Omental fat pad (tissue), 4 donors: Measurements from ENCODE around the gene ACAT2. TPM values are rescaled to one million over a fixed set of nuclear protein-coding genes. Genes with fewer than 3 reads are reported as not detected.
"Not testable (repeated sequence)": the region's sequence is repeated elsewhere in the genome, so short reads cannot be mapped to it uniquely, and the experiment has no call there.

ENCODE experiments used
- ATAC-seq: fragments of 150-250 bp; one replicate; pipeline ENCODE4 v1.9.1; 2016; ENCODE audit warnings: mild to moderate bottlenecking, moderate library complexity; ENCODE audit not compliant: low FRiP score
- DNase-seq: peaks from one replicate; pipeline ENCODE4 v3.0.0-alpha.2; 2019; ENCODE audit warnings: low spot score
- total RNA-seq, 4 donors: library from RNA; depleted of rRNA; stranded (reverse); fragments of >200 nt; gene quantifications; one replicate each; pipeline ENCODE4 v1.1.0, GENCODE V29; 2016
- TF ChIP-seq, protein P1 (sequence below), 3 donors: fragments of 450-650 bp; IDR thresholded peaks; one replicate each; pipeline ENCODE4 v1.5.1; 2016 to 2017; ENCODE audit warnings: antibody characterized with exemption in 3 of 3, mild to moderate bottlenecking in 3 of 3, moderate library complexity in 2 of 3

The ACAT2 gene
- total RNA-seq, 4 donors from 2014 or later, result 4.6 to 15.1 (median 6.5) TPM

DNA sequence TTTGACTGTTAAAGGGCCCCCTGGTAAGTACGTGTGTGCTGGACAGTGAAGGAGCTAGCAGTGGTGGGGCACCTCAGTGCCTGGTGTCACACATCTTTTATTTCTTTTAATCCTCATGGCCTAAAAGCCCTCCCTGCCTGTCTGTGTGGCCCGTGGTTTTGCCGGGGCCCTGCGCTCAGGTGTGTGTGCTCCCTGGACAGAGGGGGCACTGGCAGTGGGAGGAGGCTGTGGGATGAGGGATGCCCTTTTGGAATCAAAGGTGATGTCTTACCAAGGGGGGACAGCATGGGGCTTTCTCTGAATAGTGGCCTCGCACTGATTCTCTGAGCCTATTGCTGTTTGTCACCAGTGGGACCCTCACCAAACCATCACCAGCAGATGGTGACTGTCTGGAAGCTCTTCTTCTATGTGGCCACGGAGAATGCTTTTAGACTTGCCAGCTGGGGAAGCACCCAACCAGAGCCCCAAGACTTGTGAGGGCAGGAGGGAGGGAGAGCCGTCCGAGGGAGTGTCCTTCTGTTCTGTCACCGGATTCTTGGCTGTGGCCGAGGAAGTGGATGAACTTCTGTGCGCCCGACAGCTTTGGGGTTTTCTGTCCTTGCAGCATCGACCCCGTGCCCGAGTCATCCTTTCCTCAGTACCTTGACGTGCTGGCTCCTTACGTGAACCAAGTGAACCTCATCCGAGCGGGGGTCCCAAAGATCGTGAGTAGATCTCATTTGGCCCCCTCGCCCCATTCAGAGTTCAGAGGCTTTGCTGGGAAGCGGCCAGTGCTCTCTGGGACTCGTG is 56.3 kb downstream of the ACAT2 start:
- ATAC-seq (no peak), DNase-seq (no peak)
- TF ChIP-seq, protein P1, sequence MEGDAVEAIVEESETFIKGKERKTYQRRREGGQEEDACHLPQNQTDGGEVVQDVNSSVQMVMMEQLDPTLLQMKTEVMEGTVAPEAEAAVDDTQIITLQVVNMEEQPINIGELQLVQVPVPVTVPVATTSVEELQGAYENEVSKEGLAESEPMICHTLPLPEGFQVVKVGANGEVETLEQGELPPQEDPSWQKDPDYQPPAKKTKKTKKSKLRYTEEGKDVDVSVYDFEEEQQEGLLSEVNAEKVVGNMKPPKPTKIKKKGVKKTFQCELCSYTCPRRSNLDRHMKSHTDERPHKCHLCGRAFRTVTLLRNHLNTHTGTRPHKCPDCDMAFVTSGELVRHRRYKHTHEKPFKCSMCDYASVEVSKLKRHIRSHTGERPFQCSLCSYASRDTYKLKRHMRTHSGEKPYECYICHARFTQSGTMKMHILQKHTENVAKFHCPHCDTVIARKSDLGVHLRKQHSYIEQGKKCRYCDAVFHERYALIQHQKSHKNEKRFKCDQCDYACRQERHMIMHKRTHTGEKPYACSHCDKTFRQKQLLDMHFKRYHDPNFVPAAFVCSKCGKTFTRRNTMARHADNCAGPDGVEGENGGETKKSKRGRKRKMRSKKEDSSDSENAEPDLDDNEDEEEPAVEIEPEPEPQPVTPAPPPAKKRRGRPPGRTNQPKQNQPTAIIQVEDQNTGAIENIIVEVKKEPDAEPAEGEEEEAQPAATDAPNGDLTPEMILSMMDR (IDR thresholded peaks at IDR 0.05), result no peak

DNA sequence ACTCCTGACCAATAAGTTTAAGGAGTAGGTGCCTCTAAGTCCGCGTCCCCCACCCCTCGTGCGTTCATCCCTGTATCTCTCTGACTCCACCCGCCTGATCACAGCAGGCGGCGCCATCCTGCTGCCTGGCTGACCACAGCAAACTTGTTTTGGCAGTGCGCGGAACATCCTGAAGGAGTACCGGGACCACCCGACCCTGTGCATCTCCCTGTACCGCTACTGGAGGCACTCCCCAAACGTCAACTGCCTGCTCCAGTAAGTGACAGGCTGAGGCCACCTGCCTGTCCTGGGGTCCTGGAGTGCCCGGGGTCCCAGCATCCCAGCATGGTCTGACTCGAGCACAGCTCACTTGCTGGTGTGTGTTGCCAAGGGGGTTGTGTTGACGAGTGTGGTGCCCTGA is 57.3 kb downstream of the ACAT2 start:
- DNase-seq (no peak), ATAC-seq (no peak)
- TF ChIP-seq, protein P1 (IDR thresholded peaks at IDR 0.05), result no peak

DNA sequence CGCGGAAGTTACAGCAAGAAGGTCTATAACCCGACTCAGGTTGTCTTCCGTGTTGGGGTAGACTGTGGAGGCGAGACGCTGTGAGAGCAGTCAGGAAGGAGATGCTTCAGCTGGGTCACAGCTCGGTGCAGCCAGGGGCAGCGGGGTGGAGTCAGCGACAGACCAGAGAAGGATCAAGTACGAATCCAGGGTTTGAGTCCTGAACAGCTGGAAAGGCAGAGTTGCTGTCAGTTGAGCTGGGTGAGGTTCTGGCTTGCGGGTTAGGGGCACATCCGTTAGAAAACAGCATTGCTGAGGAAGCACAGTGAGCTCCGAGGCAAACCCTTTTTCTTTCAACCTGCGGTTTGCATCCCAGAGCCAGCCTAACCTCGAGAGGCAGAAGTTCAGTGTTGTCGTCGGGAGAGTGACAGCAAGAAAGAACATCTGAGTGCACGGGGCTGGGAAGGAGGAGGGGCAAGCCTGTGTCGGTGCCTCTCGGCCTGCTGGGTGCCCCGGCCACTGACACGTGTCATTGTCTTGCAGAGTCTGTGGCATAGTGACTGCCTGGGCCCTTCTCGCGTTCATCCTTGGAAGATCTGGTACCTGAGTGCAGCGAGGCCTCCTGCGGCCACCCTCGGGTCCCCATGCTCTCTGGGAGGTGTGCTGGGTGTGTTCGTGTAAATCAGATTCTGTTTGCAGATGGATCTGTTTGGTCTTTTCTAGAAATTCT is 58.2 kb downstream of the ACAT2 start:
- ATAC-seq (no peak), DNase-seq (no peak)
- TF ChIP-seq, protein P1 (IDR thresholded peaks at IDR 0.05), result no peak

DNA sequence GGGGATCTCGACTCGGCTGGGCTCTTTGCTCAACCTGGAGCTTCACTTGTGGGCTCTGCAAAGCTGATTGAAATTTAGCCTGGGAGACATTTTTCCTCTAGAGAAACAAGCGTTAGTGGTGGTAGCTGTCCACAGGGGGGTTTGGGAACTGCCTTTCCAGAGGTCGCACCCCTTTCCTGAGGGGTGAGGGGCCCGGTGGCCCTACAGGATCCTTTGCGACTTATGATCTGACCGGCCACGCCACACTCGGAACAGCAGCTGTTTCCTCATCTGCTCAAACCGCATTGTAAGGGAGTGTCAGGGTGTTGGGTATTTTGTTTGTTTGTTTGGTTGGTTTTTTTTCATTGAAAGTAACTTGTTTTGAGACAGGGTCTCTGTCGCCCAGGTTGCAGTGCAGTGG is 59.3 kb downstream of the ACAT2 start:
- DNase-seq, result no peak

DNA sequence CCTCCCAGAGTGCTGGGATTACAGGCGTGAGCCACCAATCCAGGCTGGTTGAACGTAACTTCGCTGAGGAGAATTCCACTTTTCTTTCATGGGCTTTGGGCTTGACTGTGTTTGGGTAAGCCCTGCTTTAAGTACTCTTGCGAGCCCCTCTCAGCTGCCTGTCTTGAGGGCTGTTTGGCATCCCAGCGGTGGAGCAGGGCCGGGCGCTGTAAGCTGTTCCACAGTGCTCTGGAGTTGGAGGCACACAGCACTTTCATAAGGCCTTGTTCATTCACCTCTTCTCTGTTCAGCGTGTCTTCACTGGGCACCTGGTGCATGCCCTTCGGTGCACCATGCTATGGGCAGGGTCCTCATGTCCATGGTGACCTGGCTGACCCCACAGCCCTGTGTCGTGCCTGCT is 59.9 kb downstream of the ACAT2 start:
- TF ChIP-seq, protein P1 (IDR thresholded peaks at IDR 0.05), result no peak
- DNase-seq, result no peak

More for the DNA sequence above, 59.3 kb downstream of the ACAT2 start:
- ATAC-seq, result no peak
- TF ChIP-seq, protein P1 (IDR thresholded peaks at IDR 0.05), result no peak

DNA sequence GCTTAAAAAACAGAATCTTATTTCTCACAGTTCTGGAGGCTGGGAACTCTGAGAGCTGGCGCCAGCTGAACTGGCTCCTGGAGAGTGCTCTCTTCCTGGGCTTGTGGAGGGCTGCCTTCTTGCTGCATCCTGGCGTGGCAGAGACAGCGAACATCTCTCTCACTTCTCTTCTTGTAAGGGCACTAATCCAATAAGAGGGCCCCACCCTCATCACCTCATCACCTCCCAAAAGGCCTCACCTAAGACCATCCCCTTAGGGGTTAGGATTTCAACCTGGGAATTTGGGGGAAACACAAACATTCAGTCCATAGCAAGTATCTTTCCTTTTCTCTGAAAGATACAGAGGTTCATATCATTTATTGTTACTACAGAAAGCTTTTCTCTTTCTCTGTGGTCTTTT is 62.1 kb downstream of the ACAT2 start:
- ATAC-seq (no peak), DNase-seq (no peak)
- TF ChIP-seq, protein P1 (IDR thresholded peaks at IDR 0.05), result no peak

More for the DNA sequence above, 59.9 kb downstream of the ACAT2 start:
- ATAC-seq, result no peak

DNA sequence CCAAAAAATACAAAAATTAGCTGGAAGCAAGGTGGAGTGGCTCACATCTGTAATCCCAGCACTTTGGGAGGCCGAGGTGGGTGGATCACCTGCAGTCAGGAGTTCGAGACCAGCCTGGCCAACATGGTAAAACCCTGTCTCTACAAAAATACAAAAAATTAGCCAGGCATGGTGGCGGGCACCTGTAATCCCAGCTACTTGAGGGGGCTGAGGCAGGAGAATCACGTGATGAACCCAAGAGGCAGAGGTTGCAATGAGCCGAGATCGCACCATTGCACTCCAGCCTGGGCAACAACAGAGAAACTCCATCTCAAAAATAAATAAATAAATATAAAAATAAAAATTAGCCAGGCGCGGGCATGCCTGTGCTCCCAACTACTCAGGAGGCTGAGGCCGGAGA is 62.8 kb downstream of the ACAT2 start:
- ATAC-seq, DNase-seq: not testable (repeated sequence)
